ENCODE data around the gene METTL16.
"Not testable (repeated sequence)": the region's sequence is repeated elsewhere in the genome, so short reads cannot be mapped to it uniquely, and the experiment has no call there.

Gene METTL16

GRCh38 chr17:2487306-2487705 is 24.4 kb downstream of the METTL16 start:
- DNase-seq = no peak
- no peak overlapping the region for H2AFZ ChIP-seq (ENCODE audit: low read depth, low read length)
- ATAC-seq (ENCODE audit: insufficient read depth, low read depth) = no peak
- no peak overlapping the region for H3K4me2 ChIP-seq (ENCODE audit: insufficient read depth, low read length)
- H3K27me3 ChIP-seq (ENCODE audit: insufficient read depth, low read length, poor library complexity) = no peaks in the 10 kb centered on the region
- H3K79me2 ChIP-seq (ENCODE audit: insufficient read depth, low read length) = peaks cover 84% of the 10 kb centered on the region
- no peak overlapping the region for H3K27ac ChIP-seq (ENCODE audit: low read length)
- peaks cover 9% of the 10 kb centered on the region; the same call in 1 of the 2 replicates for H4K20me1 ChIP-seq (ENCODE audit: insufficient read depth, low read length)
- no peak overlapping the region for H3K9ac ChIP-seq (ENCODE audit: low read depth, low read length)
- TF ChIP-seq EZH2 (IDR thresholded peaks at IDR 0.05; ENCODE audit: borderline replicate concordance, low read depth, low read length, severe bottlenecking) = no peak
- TF ChIP-seq, protein P1, sequence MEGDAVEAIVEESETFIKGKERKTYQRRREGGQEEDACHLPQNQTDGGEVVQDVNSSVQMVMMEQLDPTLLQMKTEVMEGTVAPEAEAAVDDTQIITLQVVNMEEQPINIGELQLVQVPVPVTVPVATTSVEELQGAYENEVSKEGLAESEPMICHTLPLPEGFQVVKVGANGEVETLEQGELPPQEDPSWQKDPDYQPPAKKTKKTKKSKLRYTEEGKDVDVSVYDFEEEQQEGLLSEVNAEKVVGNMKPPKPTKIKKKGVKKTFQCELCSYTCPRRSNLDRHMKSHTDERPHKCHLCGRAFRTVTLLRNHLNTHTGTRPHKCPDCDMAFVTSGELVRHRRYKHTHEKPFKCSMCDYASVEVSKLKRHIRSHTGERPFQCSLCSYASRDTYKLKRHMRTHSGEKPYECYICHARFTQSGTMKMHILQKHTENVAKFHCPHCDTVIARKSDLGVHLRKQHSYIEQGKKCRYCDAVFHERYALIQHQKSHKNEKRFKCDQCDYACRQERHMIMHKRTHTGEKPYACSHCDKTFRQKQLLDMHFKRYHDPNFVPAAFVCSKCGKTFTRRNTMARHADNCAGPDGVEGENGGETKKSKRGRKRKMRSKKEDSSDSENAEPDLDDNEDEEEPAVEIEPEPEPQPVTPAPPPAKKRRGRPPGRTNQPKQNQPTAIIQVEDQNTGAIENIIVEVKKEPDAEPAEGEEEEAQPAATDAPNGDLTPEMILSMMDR (IDR thresholded peaks at IDR 0.05; ENCODE audit: borderline replicate concordance, extremely low read depth, low read length, poor library complexity, severe bottlenecking) = no peak
- H3K9me3 ChIP-seq (ENCODE audit: insufficient read depth, low read length, severe bottlenecking) = no peaks in the 10 kb centered on the region
- H3K4me1 ChIP-seq (ENCODE audit: insufficient read depth, low read length) = peaks cover 17% of the 10 kb centered on the region
- H3K36me3 ChIP-seq (ENCODE audit: insufficient read depth, low read length) = peaks cover 3% of the 10 kb centered on the region; the same call in 1 of the 2 replicates
- H3K4me3 ChIP-seq (ENCODE audit: low read depth in 1 of 2, low read length in 2 of 2) = no peak overlapping the region

- not testable (repeated sequence) for H3K27me3 ChIP-seq (ENCODE audit: insufficient read depth, low read length, poor library complexity); H3K27ac ChIP-seq (ENCODE audit: low read length); H3K36me3 ChIP-seq (ENCODE audit: insufficient read depth, low read length); H3K9ac ChIP-seq (ENCODE audit: low read depth, low read length); H3K4me2 ChIP-seq (ENCODE audit: insufficient read depth, low read length); DNase-seq; H4K20me1 ChIP-seq (ENCODE audit: insufficient read depth, low read length); H2AFZ ChIP-seq (ENCODE audit: low read depth, low read length); H3K9me3 ChIP-seq (ENCODE audit: insufficient read depth, low read length, severe bottlenecking); H3K4me3 ChIP-seq (ENCODE audit: low read depth in 1 of 2, low read length in 2 of 2); ATAC-seq (ENCODE audit: insufficient read depth, low read depth)
- peaks cover 87% of the 10 kb centered on the region for H3K79me2 ChIP-seq (ENCODE audit: insufficient read depth, low read length)
- peaks cover 23% of the 10 kb centered on the region for H3K4me1 ChIP-seq (ENCODE audit: insufficient read depth, low read length)
Measured at GRCh38 chr17:2486709-2487108, 25.0 kb downstream of the METTL16 start.

DNA sequence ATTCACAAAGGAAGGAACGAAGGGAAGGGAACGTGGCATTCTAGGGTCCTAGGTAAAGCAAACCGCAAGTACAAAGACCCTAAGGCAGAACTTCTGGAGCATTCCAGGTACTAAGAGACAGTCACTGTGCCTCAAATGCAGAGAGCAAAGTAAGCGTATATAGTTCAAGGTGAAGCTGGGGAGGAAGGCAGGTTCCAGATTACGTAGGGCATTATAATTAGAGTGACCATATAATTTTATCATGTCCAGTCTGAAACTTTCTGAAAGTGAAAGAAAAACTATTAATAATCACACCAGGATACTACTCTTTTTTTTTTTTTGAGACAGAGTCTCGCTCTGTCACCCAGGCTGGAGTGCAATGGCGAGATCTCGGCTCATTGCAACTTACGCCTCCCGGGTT is 25.7 kb downstream of the METTL16 start:
- H3K9ac ChIP-seq (ENCODE audit: low read depth, low read length) = no peak overlapping the region
- no peak overlapping the region for H3K4me2 ChIP-seq (ENCODE audit: insufficient read depth, low read length)
- H3K4me1 ChIP-seq (ENCODE audit: insufficient read depth, low read length) = peaks cover 27% of the 10 kb centered on the region
- peaks cover 9% of the 10 kb centered on the region; the same call in 1 of the 2 replicates for H4K20me1 ChIP-seq (ENCODE audit: insufficient read depth, low read length)
- DNase-seq (no peak), ATAC-seq (ENCODE audit: insufficient read depth, low read depth) (no peak)
- H3K4me3 ChIP-seq (ENCODE audit: low read depth in 1 of 2, low read length in 2 of 2) = no peak overlapping the region
- peaks cover 89% of the 10 kb centered on the region for H3K79me2 ChIP-seq (ENCODE audit: insufficient read depth, low read length)
- H3K36me3 ChIP-seq (ENCODE audit: insufficient read depth, low read length) = peaks cover 3% of the 10 kb centered on the region; the same call in 1 of the 2 replicates
- H2AFZ ChIP-seq (ENCODE audit: low read depth, low read length) = no peak overlapping the region
- no peak for TF ChIP-seq EZH2 (IDR thresholded peaks at IDR 0.05; ENCODE audit: borderline replicate concordance, low read depth, low read length, severe bottlenecking)
- TF ChIP-seq, protein P1 (IDR thresholded peaks at IDR 0.05; ENCODE audit: borderline replicate concordance, extremely low read depth, low read length, poor library complexity, severe bottlenecking) = no peak
- no peaks in the 10 kb centered on the region for H3K27me3 ChIP-seq (ENCODE audit: insufficient read depth, low read length, poor library complexity)
- no peaks in the 10 kb centered on the region for H3K9me3 ChIP-seq (ENCODE audit: insufficient read depth, low read length, severe bottlenecking)
- no peak overlapping the region for H3K27ac ChIP-seq (ENCODE audit: low read length)

DNA sequence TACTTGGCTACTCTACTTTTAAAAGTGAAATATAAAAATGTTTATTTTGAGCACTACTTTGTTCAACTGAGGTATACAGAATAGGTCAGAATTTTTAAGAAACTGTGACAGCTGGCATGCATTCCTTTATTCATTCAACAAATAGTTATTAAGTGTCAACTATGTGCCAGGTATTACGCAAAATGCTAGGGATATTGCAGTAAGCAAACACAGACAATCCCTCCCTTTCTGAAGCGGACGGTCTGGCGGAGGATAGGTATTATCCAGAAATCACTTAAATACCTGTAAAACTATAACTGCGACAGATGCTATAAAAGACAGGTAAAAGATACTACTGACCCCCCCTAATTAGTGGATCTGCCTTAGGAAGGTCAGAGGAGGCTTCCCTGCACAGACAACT is 26.1 kb downstream of the METTL16 start:
- H3K4me1 ChIP-seq (ENCODE audit: insufficient read depth, low read length) = peaks cover 27% of the 10 kb centered on the region
- H3K9ac ChIP-seq (ENCODE audit: low read depth, low read length) = no peak overlapping the region
- no peak for ATAC-seq (ENCODE audit: insufficient read depth, low read depth)
- H3K4me2 ChIP-seq (ENCODE audit: insufficient read depth, low read length) = no peak overlapping the region
- H3K36me3 ChIP-seq (ENCODE audit: insufficient read depth, low read length) = peaks cover 3% of the 10 kb centered on the region; the same call in 1 of the 2 replicates
- no peak overlapping the region for H2AFZ ChIP-seq (ENCODE audit: low read depth, low read length)
- peaks cover 9% of the 10 kb centered on the region; the same call in 1 of the 2 replicates for H4K20me1 ChIP-seq (ENCODE audit: insufficient read depth, low read length)
- H3K79me2 ChIP-seq (ENCODE audit: insufficient read depth, low read length) = peaks cover 90% of the 10 kb centered on the region
- H3K9me3 ChIP-seq (ENCODE audit: insufficient read depth, low read length, severe bottlenecking) = no peaks in the 10 kb centered on the region
- H3K27ac ChIP-seq (ENCODE audit: low read length) = no peak overlapping the region
- H3K4me3 ChIP-seq (ENCODE audit: low read depth in 1 of 2, low read length in 2 of 2) = no peak overlapping the region
- TF ChIP-seq, protein P1 (IDR thresholded peaks at IDR 0.05; ENCODE audit: borderline replicate concordance, extremely low read depth, low read length, poor library complexity, severe bottlenecking) = no peak
- no peak for TF ChIP-seq EZH2 (IDR thresholded peaks at IDR 0.05; ENCODE audit: borderline replicate concordance, low read depth, low read length, severe bottlenecking)
- no peak for DNase-seq
- no peaks in the 10 kb centered on the region for H3K27me3 ChIP-seq (ENCODE audit: insufficient read depth, low read length, poor library complexity)

All from DND-41 (cell line).